K562 (cell line): Measurements from ENCODE around the gene TRIOBP. TPM values are rescaled to one million over a fixed set of nuclear protein-coding genes. Genes with fewer than 3 reads are reported as not detected.
A peak's percentile ranks its signal among the peaks of the same experiment; 100 is the strongest.

Experiments
- CTCF ChIP-seq, 3 experiments: IDR thresholded peaks in 2 of 3; conservative IDR thresholded peaks in 1 of 3; 2 replicates each; pipeline ENCODE4 v1.5.1; 2011 to 2012; ENCODE audit warnings: low read length in 3 of 3, mild to moderate bottlenecking in 3 of 3, control low read depth in 2 of 3, improper control_type of control experiment in 1 of 3, inconsistent platforms in 1 of 3, low read depth in 1 of 3, mixed read lengths in 1 of 3, moderate library complexity in 1 of 3; ENCODE audit not compliant: insufficient read depth in 2 of 3
- HDAC3 ChIP-seq: fragments of 450-650 bp; IDR thresholded peaks from 2 replicates; pipeline ENCODE4 v1.6.1; 2018; ENCODE audit warnings: borderline replicate concordance, mild to moderate bottlenecking, moderate library complexity; ENCODE audit not compliant: partially characterized antibody
- HNRNPK ChIP-seq: fragments of 200-400 bp; formaldehyde crosslinking; IDR thresholded peaks from one replicate; pipeline ENCODE4 v1.6.1; 2018; ENCODE audit warnings: mild to moderate bottlenecking, low read depth, low read length; ENCODE audit not compliant: poor library complexity, severe bottlenecking
- MTA3 ChIP-seq: fragments of 450-650 bp; formaldehyde crosslinking; IDR thresholded peaks from 2 replicates; pipeline ENCODE4 v1.6.1; 2017; ENCODE audit warnings: mild to moderate bottlenecking, borderline replicate concordance
- NCOA1 ChIP-seq: fragments of 450-650 bp; IDR thresholded peaks from 2 replicates; pipeline ENCODE4 v1.6.1; 2016; ENCODE audit warnings: low read depth
- POLR2AphosphoS5 ChIP-seq: IDR thresholded peaks from 2 replicates; pipeline ENCODE4 v1.6.1; 2011; ENCODE audit warnings: mild to moderate bottlenecking, low read depth, low read length, moderate library complexity; ENCODE audit not compliant: control insufficient read depth, insufficient read depth
- PRMT5 ChIP-seq: sonication (generic); formaldehyde crosslinking; IDR thresholded peaks from 2 replicates; pipeline ENCODE4 v1.5.0; 2020; ENCODE audit warnings: missing genetic modification reagents
- SMAD4 ChIP-seq: fragments of 250-450 bp; sonication (Bioruptor Pico); conservative IDR thresholded peaks from 2 replicates; pipeline ENCODE4 v1.8.0; 2021; ENCODE audit warnings: inconsistent platforms, mild to moderate bottlenecking, moderate library complexity
- ZNF212 ChIP-seq: fragments of 450-650 bp; formaldehyde crosslinking; IDR thresholded peaks from 2 replicates; pipeline ENCODE4 v1.4.0; 2020; ENCODE audit warnings: mild to moderate bottlenecking
- ZNF79 ChIP-seq: fragments of 250-450 bp; sonication (Bioruptor Pico); IDR thresholded peaks from 2 replicates; pipeline ENCODE4 v1.4.0; 2020; ENCODE audit warnings: low read depth, mild to moderate bottlenecking, moderate library complexity
- polyA plus RNA-seq, 8 experiments: library from polyadenylated mRNA; depleted of rRNA in 4 of 8; stranded (reverse) in 5 of 8; unstranded in 3 of 8; fragments of >200 nt; fragmentation: Nextera tagmentation in 2 of 8; fragmentation: Illumina TruSeq in 1 of 8; extraction: Ambion mirVana in 2 of 8; extraction: Trizol in 1 of 8; gene quantifications; 2 replicates each; pipeline versions ENCODE4 v1.2.1 to v1.2.3, GENCODE V29; 2011 to 2014; ENCODE audit warnings: inconsistent platforms in 1 of 8, missing spikeins in 1 of 8
- total RNA-seq, 7 experiments: library from RNA; depleted of rRNA in 6 of 7; stranded (reverse); fragments of >200 nt in 6 of 7; fragmentation: Illumina TruSeq in 2 of 7; extraction: Trizol in 2 of 7; gene quantifications; 2 replicates each; pipeline versions ENCODE4 v1.2.1 to v1.2.3, GENCODE V29; 2011 to 2021; ENCODE audit warnings: low replicate concordance in 1 of 7
- TF ChIP-seq, protein P1 (sequence below): fragments of 250-450 bp; sonication (Bioruptor Pico); IDR thresholded peaks from 2 replicates; pipeline ENCODE4 v1.4.0; 2020; ENCODE audit warnings: mild to moderate bottlenecking
- TF ChIP-seq, protein P2 (sequence below): fragments of 450-650 bp; formaldehyde crosslinking; conservative IDR thresholded peaks from 2 replicates; pipeline ENCODE4 v1.4.0; 2022; ENCODE audit warnings: mild to moderate bottlenecking, missing genetic modification characterization
- TF ChIP-seq, protein P3 (sequence below), 2 experiments: fragments of 450-650 bp; formaldehyde crosslinking in 1 of 2; IDR thresholded peaks; 2 replicates each; pipeline versions ENCODE4 v1.4.0 to v1.6.1; 2014 to 2020; ENCODE audit warnings: mild to moderate bottlenecking in 2 of 2, borderline replicate concordance in 1 of 2, low read depth in 1 of 2

Gene TRIOBP
- total and polyA plus RNA-seq, 9 of the 15 experiments (the other 6 are each of a cell fraction or from before 2014, with no cell fraction given), result 0.24 to 13.8 (median 5.5) TPM

GRCh38 chr22:37817705-37818408 is 121.0 kb downstream of the TRIOBP start (continued):
- TF ChIP-seq HDAC3 (no peak), ZNF79 (no peak), SMAD4 (peak; percentile 56; the same call in 1 of the 2 replicates), ZNF212 (CRISPR knock-in tag) (no peak), MTA3 (peak; percentile 49; the same call in 1 of the 2 replicates), NCOA1 (no peak), POLR2AphosphoS5 (peak; percentile 26; the same call in 1 of the 2 replicates), CTCF (IDR thresholded peaks at IDR 0.05 in 2 of 3, conservative IDR thresholded peaks at IDR 0.05 in 1 of 3; ENCODE audit: insufficient read depth in 2 of 3, low read depth in 1 of 3, low read length in 3 of 3) (peak; percentile 88 to 91 (median 88)), HNRNPK (no peak), PRMT5 (CRISPR knock-in tag) (no peak)
- TF ChIP-seq, protein P1, sequence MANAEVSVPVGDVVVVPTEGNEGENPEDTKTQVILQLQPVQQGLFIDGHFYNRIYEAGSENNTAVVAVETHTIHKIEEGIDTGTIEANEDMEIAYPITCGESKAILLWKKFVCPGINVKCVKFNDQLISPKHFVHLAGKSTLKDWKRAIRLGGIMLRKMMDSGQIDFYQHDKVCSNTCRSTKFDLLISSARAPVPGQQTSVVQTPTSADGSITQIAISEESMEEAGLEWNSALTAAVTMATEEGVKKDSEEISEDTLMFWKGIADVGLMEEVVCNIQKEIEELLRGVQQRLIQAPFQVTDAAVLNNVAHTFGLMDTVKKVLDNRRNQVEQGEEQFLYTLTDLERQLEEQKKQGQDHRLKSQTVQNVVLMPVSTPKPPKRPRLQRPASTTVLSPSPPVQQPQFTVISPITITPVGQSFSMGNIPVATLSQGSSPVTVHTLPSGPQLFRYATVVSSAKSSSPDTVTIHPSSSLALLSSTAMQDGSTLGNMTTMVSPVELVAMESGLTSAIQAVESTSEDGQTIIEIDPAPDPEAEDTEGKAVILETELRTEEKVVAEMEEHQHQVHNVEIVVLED (CRISPR knock-in tag), result no peak
- TF ChIP-seq, protein P2, sequence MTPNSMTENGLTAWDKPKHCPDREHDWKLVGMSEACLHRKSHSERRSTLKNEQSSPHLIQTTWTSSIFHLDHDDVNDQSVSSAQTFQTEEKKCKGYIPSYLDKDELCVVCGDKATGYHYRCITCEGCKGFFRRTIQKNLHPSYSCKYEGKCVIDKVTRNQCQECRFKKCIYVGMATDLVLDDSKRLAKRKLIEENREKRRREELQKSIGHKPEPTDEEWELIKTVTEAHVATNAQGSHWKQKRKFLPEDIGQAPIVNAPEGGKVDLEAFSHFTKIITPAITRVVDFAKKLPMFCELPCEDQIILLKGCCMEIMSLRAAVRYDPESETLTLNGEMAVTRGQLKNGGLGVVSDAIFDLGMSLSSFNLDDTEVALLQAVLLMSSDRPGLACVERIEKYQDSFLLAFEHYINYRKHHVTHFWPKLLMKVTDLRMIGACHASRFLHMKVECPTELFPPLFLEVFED, result no peak
- TF ChIP-seq, protein P3, sequence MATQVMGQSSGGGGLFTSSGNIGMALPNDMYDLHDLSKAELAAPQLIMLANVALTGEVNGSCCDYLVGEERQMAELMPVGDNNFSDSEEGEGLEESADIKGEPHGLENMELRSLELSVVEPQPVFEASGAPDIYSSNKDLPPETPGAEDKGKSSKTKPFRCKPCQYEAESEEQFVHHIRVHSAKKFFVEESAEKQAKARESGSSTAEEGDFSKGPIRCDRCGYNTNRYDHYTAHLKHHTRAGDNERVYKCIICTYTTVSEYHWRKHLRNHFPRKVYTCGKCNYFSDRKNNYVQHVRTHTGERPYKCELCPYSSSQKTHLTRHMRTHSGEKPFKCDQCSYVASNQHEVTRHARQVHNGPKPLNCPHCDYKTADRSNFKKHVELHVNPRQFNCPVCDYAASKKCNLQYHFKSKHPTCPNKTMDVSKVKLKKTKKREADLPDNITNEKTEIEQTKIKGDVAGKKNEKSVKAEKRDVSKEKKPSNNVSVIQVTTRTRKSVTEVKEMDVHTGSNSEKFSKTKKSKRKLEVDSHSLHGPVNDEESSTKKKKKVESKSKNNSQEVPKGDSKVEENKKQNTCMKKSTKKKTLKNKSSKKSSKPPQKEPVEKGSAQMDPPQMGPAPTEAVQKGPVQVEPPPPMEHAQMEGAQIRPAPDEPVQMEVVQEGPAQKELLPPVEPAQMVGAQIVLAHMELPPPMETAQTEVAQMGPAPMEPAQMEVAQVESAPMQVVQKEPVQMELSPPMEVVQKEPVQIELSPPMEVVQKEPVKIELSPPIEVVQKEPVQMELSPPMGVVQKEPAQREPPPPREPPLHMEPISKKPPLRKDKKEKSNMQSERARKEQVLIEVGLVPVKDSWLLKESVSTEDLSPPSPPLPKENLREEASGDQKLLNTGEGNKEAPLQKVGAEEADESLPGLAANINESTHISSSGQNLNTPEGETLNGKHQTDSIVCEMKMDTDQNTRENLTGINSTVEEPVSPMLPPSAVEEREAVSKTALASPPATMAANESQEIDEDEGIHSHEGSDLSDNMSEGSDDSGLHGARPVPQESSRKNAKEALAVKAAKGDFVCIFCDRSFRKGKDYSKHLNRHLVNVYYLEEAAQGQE (IDR thresholded peaks at IDR 0.05; ENCODE audit: borderline replicate concordance), result peak; percentile 69
- TF ChIP-seq, protein P3 (CRISPR knock-in tag; IDR thresholded peaks at IDR 0.05; ENCODE audit: low read depth), result peak; percentile 44; the same call in 1 of the 2 replicates
